ENCODE data around the gene ZDHHC1.
"Not testable (repeated sequence)": the region's sequence is repeated elsewhere in the genome, so short reads cannot be mapped to it uniquely, and the experiment has no call there.

The ZDHHC1 gene

GRCh38 chr16:67419502-67419901 lies 3.2 kb upstream of the ZDHHC1 start:
- H3K4me2 ChIP-seq (ENCODE audit: low read length) = no peak overlapping the region
- no peaks in the 10 kb centered on the region for H3K9me3 ChIP-seq (ENCODE audit: control insufficient read depth, low read length)
- peak overlapping the region; percentile 31 for H2AFZ ChIP-seq
- TF ChIP-seq CTCF (IDR thresholded peaks at IDR 0.05) = no peak
- H3K27me3 ChIP-seq (ENCODE audit: control insufficient read depth, insufficient read depth, low read length) = no peaks in the 10 kb centered on the region
- H3K9ac ChIP-seq = no peak overlapping the region
- H3K79me2 ChIP-seq = no peaks in the 10 kb centered on the region
- no peak overlapping the region for H3K4me3 ChIP-seq (ENCODE audit: low read depth, low read length)
- no peaks in the 10 kb centered on the region for H3K36me3 ChIP-seq (ENCODE audit: control insufficient read depth, insufficient read depth, low read length)
- H3K27ac ChIP-seq = no peak overlapping the region
- H3K4me1 ChIP-seq = peaks cover 25% of the 10 kb centered on the region

GRCh38 chr16:67417333-67418061 lies 1.2 kb upstream of the ZDHHC1 start:
- H3K79me2 ChIP-seq = no peaks in the 10 kb centered on the region
- H3K27ac ChIP-seq = peak overlapping the region; percentile 58
- H3K9me3 ChIP-seq (ENCODE audit: control insufficient read depth, low read length) = no peaks in the 10 kb centered on the region
- no peak for TF ChIP-seq CTCF (IDR thresholded peaks at IDR 0.05)
- H3K9ac ChIP-seq = no peak overlapping the region
- H3K4me3 ChIP-seq (ENCODE audit: low read depth, low read length) = no peak overlapping the region
- H3K4me1 ChIP-seq = peaks cover 24% of the 10 kb centered on the region
- no peaks in the 10 kb centered on the region for H3K27me3 ChIP-seq (ENCODE audit: control insufficient read depth, insufficient read depth, low read length)
- peak overlapping the region; percentile 35 for H3K4me2 ChIP-seq (ENCODE audit: low read length)
- H2AFZ ChIP-seq = peak overlapping the region; percentile 80
- no peaks in the 10 kb centered on the region for H3K36me3 ChIP-seq (ENCODE audit: control insufficient read depth, insufficient read depth, low read length)

DNA sequence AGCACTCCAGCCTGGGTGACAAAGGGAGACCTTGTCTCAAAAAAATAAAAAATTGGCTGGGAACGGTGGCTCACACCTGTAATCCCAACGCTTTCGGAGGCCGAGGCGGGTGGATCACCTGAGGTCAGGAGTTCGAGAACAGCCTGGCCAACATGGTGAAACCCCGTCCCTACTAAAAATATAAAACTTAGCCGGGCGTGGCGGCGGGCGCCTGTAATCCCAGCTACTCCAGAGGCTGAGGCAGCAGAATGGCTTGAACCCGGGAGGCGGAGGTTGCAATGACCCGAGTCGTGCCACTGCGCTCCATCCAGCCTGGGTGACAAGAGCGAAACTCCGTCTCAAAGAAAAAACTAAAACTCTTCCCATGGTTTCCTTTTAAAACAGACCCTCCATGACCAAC lies 856 bp downstream of the ZDHHC1 start:
- not testable (repeated sequence) for H3K27ac ChIP-seq; H3K9ac ChIP-seq; H3K27me3 ChIP-seq (ENCODE audit: control insufficient read depth, insufficient read depth, low read length); H3K36me3 ChIP-seq (ENCODE audit: control insufficient read depth, insufficient read depth, low read length); H3K79me2 ChIP-seq; H3K9me3 ChIP-seq (ENCODE audit: control insufficient read depth, low read length)
- Histone ChIP-seq H3K4me3 (ENCODE audit: low read depth, low read length) (peak overlapping the region; percentile 89), H3K4me1 (peaks cover 24% of the 10 kb centered on the region), H3K4me2 (ENCODE audit: low read length) (peak overlapping the region; percentile 90), H2AFZ (peak overlapping the region; percentile 80)

- no peak overlapping the region for H3K27ac ChIP-seq
These were observed 2.0 kb downstream of the ZDHHC1 start for GRCh38 chr16:67413978-67414911.

More at GRCh38 chr16:67413978-67414911, 2.0 kb downstream of the ZDHHC1 start:
- Histone ChIP-seq H2AFZ (no peak overlapping the region), H3K4me3 (ENCODE audit: low read depth, low read length) (no peak overlapping the region), H3K27me3 (ENCODE audit: control insufficient read depth, insufficient read depth, low read length) (no peaks in the 10 kb centered on the region), H3K36me3 (ENCODE audit: control insufficient read depth, insufficient read depth, low read length) (no peaks in the 10 kb centered on the region), H3K4me1 (peaks cover 21% of the 10 kb centered on the region), H3K4me2 (ENCODE audit: low read length) (no peak overlapping the region), H3K9ac (no peak overlapping the region), H3K79me2 (no peaks in the 10 kb centered on the region), H3K9me3 (ENCODE audit: control insufficient read depth, low read length) (no peaks in the 10 kb centered on the region)
- no peak for TF ChIP-seq CTCF (IDR thresholded peaks at IDR 0.05)

Measured in parathyroid adenoma (tissue), 2 donors.